Caco-2 (cell line): ENCODE measurements around the gene PHACTR1. TPM values are rescaled to one million over a fixed set of nuclear protein-coding genes. Genes with fewer than 3 reads are reported as not detected.
A peak's percentile ranks its signal among the peaks of the same experiment; 100 is the strongest.

Source experiments
- BruUV-seq: library from RNA; stranded (reverse); fragments of 400-500 nt; replicated peaks from 2 replicates; lab custom pipeline; 2021; lab: Mats Ljungman, UMichigan
- CTCF ChIA-PET: fragments of 300-600 bp; sonication (Branson Sonifier 250); formaldehyde crosslinking; loops from one replicate; lab custom pipeline; 2022; ENCODE audit warnings: antibody characterized with exemption; lab: Charles Lee
- POLR2A ChIA-PET: fragments of 300-600 bp; sonication (Branson Sonifier 250); formaldehyde crosslinking; loops from one replicate; lab custom pipeline; 2022; ENCODE audit warnings: antibody characterized with exemption; lab: Charles Lee
- DNase-seq, 2 experiments: peaks; one replicate each; pipeline versions ENCODE4 v3.0.0 to v3.0.0-alpha.2; 2020 to 2022
- H3K27me3 ChIP-seq: replicated peaks from 2 replicates; pipeline ENCODE4 v1.6.0; 2011; ENCODE audit warnings: low read length; ENCODE audit not compliant: control insufficient read depth, insufficient read depth
- H3K36me3 ChIP-seq: 2 replicates; pipeline ENCODE4 v1.5.1; 2011; ENCODE audit warnings: low read length; ENCODE audit not compliant: control insufficient read depth, insufficient read depth
- H3K4me1 ChIP-seq: fragments of 250-450 bp; sonication (Bioruptor Pico); 2 replicates; pipeline ENCODE4 v1.5.1; 2020; ENCODE audit warnings: mild to moderate bottlenecking
- H3K4me3 ChIP-seq: 2 replicates; pipeline ENCODE4 v1.5.1; 2011; ENCODE audit warnings: low read depth, mild to moderate bottlenecking, control low read depth, low read length
- H3K9me3 ChIP-seq: fragments of 250-450 bp; sonication (Bioruptor Pico); 2 replicates; pipeline ENCODE4 v1.5.1; 2020; ENCODE audit warnings: mild to moderate bottlenecking, moderate library complexity
- H3K27ac Mint-ChIP-seq: one replicate; pipeline ENCODE4 v1.8.0; 2022; ENCODE audit warnings: mixed read lengths; ENCODE audit not compliant: unreplicated experiment
- H3K27me3 Mint-ChIP-seq: one replicate; pipeline ENCODE4 v1.8.0; 2022; ENCODE audit warnings: mixed read lengths; ENCODE audit not compliant: insufficient read depth, unreplicated experiment
- H3K36me3 Mint-ChIP-seq: one replicate; pipeline ENCODE4 v1.8.0; 2022; ENCODE audit warnings: mild to moderate bottlenecking, mixed read lengths; ENCODE audit not compliant: insufficient read depth, unreplicated experiment
- H3K4me1 Mint-ChIP-seq: one replicate; pipeline ENCODE4 v1.8.0; 2022; ENCODE audit warnings: low read depth, mixed read lengths; ENCODE audit not compliant: unreplicated experiment
- H3K4me3 Mint-ChIP-seq: one replicate; pipeline ENCODE4 v1.8.0; 2022; ENCODE audit warnings: mild to moderate bottlenecking, moderate library complexity, mixed read lengths; ENCODE audit not compliant: unreplicated experiment
- H3K9me3 Mint-ChIP-seq: one replicate; pipeline ENCODE4 v1.8.0; 2022; ENCODE audit warnings: mixed read lengths; ENCODE audit not compliant: unreplicated experiment
- intact Hi-C: fragments of 100-400 bp; cut with micrococcal nuclease; formaldehyde crosslinking; loops from one replicate; pipeline ENCODE4 v1.10.0; 2022; ENCODE audit not compliant: unreplicated experiment
- total RNA-seq: library from RNA; stranded (reverse); gene quantifications from 2 replicates; pipeline ENCODE4 v1.2.3, GENCODE V29; 2022
- TF ChIP-seq, protein P1 (sequence below), 2 experiments: fragments of 200-600 bp in 1 of 2; IDR thresholded peaks; 1 replicate in 1 of 2; 2 replicates in 1 of 2; pipeline versions ENCODE4 v1.5.1 to v1.8.0; 2011 to 2022; ENCODE audit warnings: antibody characterized with exemption in 1 of 2, control low read depth in 1 of 2, inconsistent platforms in 1 of 2, low read depth in 1 of 2, low read length in 1 of 2, mild to moderate bottlenecking in 1 of 2, moderate library complexity in 1 of 2; ENCODE audit not compliant: insufficient read depth in 1 of 2, severe bottlenecking in 1 of 2, unreplicated experiment in 1 of 2

Gene PHACTR1
- total RNA-seq, 1 experiment from 2014 or later, result 0.41 TPM

DNA sequence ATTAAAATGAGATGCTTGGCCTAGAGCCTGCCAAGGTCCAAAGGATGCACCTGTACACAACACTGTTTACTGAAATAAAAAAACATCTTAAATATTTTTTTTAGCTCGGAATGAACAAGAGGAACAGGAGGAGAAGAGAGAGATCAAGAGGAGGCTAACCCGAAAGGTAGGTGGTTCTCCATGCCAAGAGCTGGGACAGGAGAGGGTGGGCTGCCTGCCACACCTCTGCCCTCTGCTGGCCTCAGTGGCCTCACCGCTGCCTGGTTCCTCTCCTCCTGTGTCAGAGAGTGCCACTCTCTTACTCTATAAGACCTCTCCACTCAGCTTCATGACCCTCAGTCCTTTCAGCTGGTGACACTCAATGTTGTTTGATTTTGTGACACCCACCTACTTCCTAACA lies 561.6 kb downstream of the PHACTR1 start:
- Mint-ChIP-seq H3K36me3 (peaks cover 8% of the 10 kb centered on the region), H3K27me3 (no peaks in the 10 kb centered on the region), H3K27ac (no peak overlapping the region), H3K4me1 (peaks cover 12% of the 10 kb centered on the region), H3K4me3 (no peak overlapping the region), H3K9me3 (no peaks in the 10 kb centered on the region)
- ChIA-PET POLR2A (no interaction called here), CTCF (interaction anchor here (1.4 kb wide), 1 partner anchor 83 kb away, joined by 12 read pairs; no protein-coding TSS in a partner anchor)
- no peak overlapping the region for H3K4me3 ChIP-seq
- TF ChIP-seq, protein P1, sequence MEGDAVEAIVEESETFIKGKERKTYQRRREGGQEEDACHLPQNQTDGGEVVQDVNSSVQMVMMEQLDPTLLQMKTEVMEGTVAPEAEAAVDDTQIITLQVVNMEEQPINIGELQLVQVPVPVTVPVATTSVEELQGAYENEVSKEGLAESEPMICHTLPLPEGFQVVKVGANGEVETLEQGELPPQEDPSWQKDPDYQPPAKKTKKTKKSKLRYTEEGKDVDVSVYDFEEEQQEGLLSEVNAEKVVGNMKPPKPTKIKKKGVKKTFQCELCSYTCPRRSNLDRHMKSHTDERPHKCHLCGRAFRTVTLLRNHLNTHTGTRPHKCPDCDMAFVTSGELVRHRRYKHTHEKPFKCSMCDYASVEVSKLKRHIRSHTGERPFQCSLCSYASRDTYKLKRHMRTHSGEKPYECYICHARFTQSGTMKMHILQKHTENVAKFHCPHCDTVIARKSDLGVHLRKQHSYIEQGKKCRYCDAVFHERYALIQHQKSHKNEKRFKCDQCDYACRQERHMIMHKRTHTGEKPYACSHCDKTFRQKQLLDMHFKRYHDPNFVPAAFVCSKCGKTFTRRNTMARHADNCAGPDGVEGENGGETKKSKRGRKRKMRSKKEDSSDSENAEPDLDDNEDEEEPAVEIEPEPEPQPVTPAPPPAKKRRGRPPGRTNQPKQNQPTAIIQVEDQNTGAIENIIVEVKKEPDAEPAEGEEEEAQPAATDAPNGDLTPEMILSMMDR (IDR thresholded peaks at IDR 0.05; ENCODE audit: insufficient read depth in 1 of 2, low read depth in 1 of 2, low read length in 1 of 2, severe bottlenecking in 1 of 2, unreplicated experiment in 1 of 2), result peak; percentile 15 to 57
- H3K27me3 ChIP-seq, result no peaks in the 10 kb centered on the region
- H3K4me1 ChIP-seq, result peaks cover 14% of the 10 kb centered on the region
- intact Hi-C loops, result loop anchor here (1.0 to 5.0 kb wide), 2 partner anchors 83 to 366 kb away; no protein-coding TSS in a partner anchor
- no peaks in the 10 kb centered on the region for H3K9me3 ChIP-seq
- peak in 1 of 2 experiments; percentile 40 for DNase-seq
- BruUV-seq, result no TSS peak
- H3K36me3 ChIP-seq, result no peaks in the 10 kb centered on the region

DNA sequence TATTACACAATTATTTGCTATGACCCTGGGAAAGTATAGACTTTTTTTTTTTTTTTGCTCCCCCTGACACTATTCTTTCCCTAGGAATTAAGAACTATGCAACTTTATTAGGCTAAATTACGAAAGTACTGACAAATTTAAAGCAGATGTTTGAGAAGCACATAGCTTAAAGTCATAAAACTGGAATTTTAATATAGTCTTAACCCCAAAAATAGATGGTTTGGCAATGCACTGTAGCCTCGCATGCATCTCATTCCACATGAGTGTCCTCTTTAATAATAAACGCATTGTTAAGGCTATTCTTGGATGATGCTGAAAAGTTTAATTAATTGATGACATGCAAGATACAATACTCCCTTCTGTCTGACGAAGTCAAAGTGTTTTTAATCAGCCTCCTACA lies 562.4 kb downstream of the PHACTR1 start:
- DNase-seq, result no peak
- intact Hi-C loops, result loop anchor here (1.0 to 5.0 kb wide), 2 partner anchors 84 to 367 kb away; no protein-coding TSS in a partner anchor
- Histone ChIP-seq H3K36me3 (no peaks in the 10 kb centered on the region), H3K4me1 (peaks cover 12% of the 10 kb centered on the region), H3K4me3 (no peak overlapping the region), H3K27me3 (no peaks in the 10 kb centered on the region), H3K9me3 (no peaks in the 10 kb centered on the region)
- ChIA-PET CTCF (no interaction called here), POLR2A (interaction anchor here (0.5 kb wide), 1 partner anchor 209 kb away, joined by 6 read pairs; no protein-coding TSS in a partner anchor)
- TF ChIP-seq, protein P1 (IDR thresholded peaks at IDR 0.05; ENCODE audit: insufficient read depth in 1 of 2, low read depth in 1 of 2, low read length in 1 of 2, severe bottlenecking in 1 of 2, unreplicated experiment in 1 of 2), result no peak
- Mint-ChIP-seq H3K4me1 (peaks cover 11% of the 10 kb centered on the region), H3K36me3 (peaks cover 16% of the 10 kb centered on the region), H3K9me3 (no peaks in the 10 kb centered on the region), H3K27me3 (no peaks in the 10 kb centered on the region), H3K27ac (no peak overlapping the region), H3K4me3 (no peak overlapping the region)
- no TSS peak for BruUV-seq

DNA sequence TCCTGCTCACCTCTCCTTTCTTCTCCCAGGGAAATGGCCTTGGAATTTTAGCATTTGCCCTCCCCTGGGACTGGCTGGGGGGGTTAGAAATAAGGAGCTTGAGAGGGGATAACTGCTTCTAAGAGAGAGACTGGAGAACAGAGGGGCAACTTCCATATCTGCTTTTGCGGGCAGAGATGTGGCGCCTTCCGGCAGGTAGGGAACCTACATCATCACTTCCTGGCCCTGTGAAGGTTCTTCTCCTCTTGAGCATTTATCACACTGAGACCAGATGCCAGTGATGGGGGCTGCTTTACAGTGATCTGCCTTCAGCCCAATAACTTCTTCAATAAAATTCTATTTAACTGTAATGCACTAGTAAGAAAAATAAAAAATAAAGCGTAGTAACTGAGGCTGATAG lies 563.7 kb downstream of the PHACTR1 start:
- TF ChIP-seq, protein P1 (IDR thresholded peaks at IDR 0.05; ENCODE audit: insufficient read depth in 1 of 2, low read depth in 1 of 2, low read length in 1 of 2, severe bottlenecking in 1 of 2, unreplicated experiment in 1 of 2), result no peak
- no peaks in the 10 kb centered on the region for H3K9me3 ChIP-seq
- POLR2A ChIA-PET, result no interaction called here
- Mint-ChIP-seq H3K27ac (no peak overlapping the region), H3K9me3 (no peaks in the 10 kb centered on the region), H3K4me3 (no peak overlapping the region), H3K36me3 (peaks cover 25% of the 10 kb centered on the region), H3K4me1 (peaks cover 6% of the 10 kb centered on the region), H3K27me3 (no peaks in the 10 kb centered on the region)
- no TSS peak for BruUV-seq
- no peaks in the 10 kb centered on the region for H3K27me3 ChIP-seq
- CTCF ChIA-PET, result no interaction called here
- DNase-seq, result no peak
- intact Hi-C loops, result no loop called here
- no peak overlapping the region for H3K4me3 ChIP-seq
- no peaks in the 10 kb centered on the region for H3K4me1 ChIP-seq
- no peaks in the 10 kb centered on the region for H3K36me3 ChIP-seq
